Measurements from ENCODE around the gene PTPRU.
A peak's percentile ranks its signal among the peaks of the same experiment; 100 is the strongest.
"Not testable (repeated sequence)": the region's sequence is repeated elsewhere in the genome, so short reads cannot be mapped to it uniquely, and the experiment has no call there.

PTPRU gene

DNA sequence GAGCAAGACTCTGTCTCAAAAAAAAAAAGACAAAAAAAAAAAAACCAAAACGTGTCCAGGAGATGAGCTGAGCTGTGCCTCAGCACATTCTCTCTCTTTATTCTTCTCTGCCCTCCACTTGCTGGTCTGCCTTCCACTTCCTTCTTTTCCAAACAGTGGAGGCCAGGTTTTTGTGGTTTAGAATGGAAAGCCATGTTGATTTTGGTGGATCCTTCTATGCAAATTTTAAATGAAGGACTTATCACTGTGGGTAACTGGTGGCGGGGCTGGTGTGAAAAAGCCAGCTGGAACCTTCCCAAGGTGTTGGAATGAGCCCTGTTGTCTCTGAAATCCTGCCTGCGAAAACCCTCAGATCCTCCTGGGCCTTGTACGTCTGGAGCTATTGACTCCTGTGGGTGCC is 61.9 kb downstream of the PTPRU start:
- DNase-seq: no peak

GRCh38 chr1:29299446-29299845 is 63.1 kb downstream of the PTPRU start:
- DNase-seq: no peak

GRCh38 chr1:29301732-29302131 is 65.4 kb downstream of the PTPRU start:
- DNase-seq: not testable (repeated sequence)

GRCh38 chr1:29303201-29304024 is 67.1 kb downstream of the PTPRU start:
- DNase-seq: no peak

- DNase-seq: no peak
These were observed 67.8 kb downstream of the PTPRU start for GRCh38 chr1:29304025-29304684.

- DNase-seq: no peak
These were observed 69.6 kb downstream of the PTPRU start for GRCh38 chr1:29305943-29306342.

GRCh38 chr1:29306471-29307140 is 70.3 kb downstream of the PTPRU start:
- no peak for DNase-seq

DNA sequence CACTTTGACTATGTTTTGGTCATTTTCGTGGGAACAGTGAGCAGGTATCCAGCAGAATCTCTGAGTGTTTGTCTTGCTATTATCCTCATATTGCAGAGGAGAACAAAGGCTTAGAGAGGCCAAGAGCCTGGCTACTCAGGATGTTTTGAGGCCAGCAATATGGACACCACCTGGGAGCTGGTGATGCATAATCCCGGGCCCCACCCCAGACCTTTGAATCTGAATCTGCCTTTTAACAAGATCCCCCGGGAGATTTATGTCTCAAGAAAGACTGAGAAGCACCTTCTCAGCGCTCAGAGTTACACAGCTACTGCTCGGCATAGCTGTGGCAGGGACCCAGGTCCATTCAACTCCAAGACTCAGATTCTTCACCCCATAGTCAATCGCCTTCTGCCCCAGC is 72.8 kb downstream of the PTPRU start:
- no peak for DNase-seq

GRCh38 chr1:29309621-29310020 is 73.3 kb downstream of the PTPRU start:
- DNase-seq: no peak

GRCh38 chr1:29310616-29311180 is 74.4 kb downstream of the PTPRU start:
- DNase-seq: no peak

DNA sequence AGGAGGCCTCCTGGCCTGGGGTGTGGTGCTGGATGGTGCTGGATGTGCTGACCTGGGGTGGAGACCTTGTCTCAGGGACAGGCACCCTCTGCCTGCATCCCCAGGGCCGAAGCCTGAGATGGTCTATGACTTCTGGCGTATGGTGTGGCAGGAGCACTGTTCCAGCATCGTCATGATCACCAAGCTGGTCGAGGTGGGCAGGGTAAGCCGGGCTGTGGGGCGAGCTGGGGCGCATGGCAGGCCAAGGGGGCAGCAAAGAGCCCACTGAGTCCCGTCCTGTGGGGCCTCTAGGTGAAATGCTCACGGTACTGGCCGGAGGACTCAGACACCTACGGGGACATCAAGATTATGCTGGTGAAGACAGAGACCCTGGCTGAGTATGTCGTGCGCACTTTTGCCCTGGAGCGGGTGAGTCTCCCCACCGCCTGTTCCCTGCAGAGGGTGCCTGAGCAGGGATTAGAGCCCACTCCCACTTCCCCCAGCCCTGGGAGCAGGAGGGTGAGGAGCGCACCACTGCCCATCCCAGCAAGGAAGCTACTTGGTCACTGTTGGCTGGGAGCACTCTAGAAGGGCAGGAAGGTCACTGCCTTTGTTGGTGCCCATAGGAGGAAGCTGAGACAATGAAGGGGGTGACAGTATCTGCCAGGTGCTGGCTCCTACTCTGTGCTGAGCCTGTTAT is 75.2 kb downstream of the PTPRU start:
- DNase-seq: no peak

- peak; percentile 20 for DNase-seq
These were observed 76.4 kb downstream of the PTPRU start for GRCh38 chr1:29312469-29313461.

DNA sequence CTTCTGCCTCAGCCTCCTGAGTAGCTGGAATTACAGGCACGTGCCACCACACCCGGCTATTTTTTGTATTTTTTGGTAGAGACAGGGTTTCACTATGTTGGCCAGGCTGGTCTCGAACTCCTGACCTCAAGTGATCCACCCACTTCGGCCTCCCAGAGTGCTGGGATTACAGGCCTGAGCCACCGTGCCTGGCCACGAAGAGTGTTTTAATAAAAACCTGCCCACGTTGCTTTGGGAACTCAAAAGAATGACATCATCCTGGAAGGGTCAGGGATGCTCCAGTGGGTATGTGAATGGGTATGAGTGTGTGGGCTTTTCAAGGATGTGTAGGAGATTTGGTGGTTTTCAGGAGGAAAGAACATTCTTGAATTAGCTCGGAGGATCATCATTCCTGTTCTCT is 78.4 kb downstream of the PTPRU start:
- DNase-seq: not testable (repeated sequence)

DNA sequence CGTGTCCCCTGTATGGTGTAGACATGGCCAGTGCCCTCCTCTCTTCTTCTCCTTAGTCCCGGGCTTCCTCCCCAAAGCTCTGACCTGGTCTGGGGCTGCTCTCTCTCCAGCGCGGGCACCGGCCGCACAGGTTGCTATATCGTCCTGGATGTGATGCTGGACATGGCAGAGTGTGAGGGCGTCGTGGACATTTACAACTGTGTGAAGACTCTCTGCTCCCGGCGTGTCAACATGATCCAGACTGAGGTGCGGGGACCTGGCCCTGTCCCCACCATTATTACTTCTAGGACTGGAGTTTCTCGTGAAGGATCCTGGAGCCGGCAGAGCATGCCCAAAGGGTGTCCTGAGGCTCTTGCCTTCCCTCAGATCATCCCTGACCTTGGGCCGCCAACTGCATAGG is 78.9 kb downstream of the PTPRU start:
- no peak for DNase-seq

- DNase-seq: no peak
These were observed 79.6 kb downstream of the PTPRU start for GRCh38 chr1:29315876-29316275.

GRCh38 chr1:29317063-29317915 is 81.0 kb downstream of the PTPRU start:
- no peak for DNase-seq

- no peak for DNase-seq
These were observed 81.7 kb downstream of the PTPRU start for GRCh38 chr1:29317916-29318530.

DNA sequence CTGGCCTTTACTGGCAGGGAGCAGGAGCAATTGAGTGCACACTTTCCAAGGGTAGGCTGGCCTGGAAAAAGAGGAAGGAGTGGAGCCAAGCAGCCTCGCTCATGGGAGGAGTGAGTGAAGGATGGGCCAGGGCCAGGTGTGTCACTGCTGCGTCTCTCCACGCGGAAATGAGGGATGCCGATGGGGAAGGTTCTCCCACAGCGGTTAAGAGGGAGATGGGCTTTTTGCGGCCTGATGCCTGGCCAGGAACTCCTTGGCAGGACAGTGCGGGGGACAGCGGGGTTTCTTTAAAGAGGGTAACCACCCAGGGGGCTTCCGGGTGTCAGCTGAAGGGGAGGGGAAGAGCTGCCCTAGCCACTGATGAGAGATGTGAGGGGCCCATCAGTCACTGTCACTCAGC is 82.4 kb downstream of the PTPRU start:
- DNase-seq: no peak

DNA sequence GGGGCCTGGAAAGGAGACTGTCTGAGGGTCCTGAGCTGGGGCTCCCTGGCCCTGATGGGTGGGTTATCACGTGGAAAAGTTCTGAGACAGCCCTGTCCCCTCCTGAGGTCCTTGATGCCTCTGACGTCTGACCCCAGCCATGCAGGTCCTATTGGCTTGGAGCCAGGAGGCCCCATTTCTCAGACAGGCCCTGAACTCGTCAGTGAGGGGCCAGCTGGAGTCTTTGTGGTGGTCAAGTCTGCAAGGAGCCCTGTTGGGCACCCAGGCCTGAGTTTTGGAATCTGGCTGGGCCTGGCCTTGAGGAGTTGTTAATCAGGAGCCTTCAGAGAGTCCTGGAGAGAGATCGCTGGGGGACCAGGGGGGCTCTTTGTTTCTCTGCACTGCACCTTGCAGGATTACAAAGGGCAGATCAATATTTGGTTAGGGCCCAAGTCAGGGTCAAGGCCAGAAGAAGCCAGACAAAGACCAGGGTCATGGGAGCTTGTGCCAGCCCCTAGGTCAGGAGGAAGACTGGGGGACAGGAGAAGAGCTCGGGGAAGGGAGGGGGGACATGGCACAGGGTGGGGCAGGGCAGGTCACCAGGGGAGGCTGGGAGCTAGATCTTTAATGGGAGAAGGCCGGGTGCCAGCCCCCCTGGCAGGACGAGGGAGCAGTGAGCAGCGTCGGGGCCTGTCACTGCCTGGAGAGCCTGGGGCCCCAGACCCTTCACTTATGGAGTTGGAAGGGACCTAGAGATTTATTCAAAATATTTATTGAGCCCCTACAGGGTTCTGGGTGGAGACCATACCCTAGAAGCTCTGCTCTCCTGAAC is 83.2 kb downstream of the PTPRU start:
- no peak for DNase-seq

All from hematopoietic multipotent progenitor cell treated with erythropoietin and hydrocortisone succinate and interleukin-3 and kit ligand, for 6 days (in vitro differentiated cells).